Measurements from ENCODE around the gene ADRA1B.

Gene ADRA1B

DNA sequence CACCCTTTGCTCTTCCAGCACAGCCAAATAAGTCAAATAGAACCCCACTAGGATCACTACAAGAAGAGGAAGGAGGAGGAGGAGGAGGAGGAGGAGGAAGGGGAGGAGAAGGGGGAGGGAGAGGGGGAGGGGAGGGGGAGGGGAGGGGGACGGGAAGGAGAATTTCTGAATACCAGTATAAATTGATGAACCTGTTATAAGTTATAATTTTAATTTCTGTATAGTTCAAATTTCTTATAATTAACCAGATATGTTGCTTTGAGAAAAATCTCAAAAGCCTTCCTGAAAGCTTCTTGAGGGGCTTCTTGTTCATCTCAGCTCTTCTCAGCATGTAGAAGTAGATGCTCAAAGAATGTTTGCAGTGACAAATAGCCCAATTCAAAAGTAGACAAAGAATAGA is 15.0 kb upstream of the ADRA1B start:
- in situ Hi-C loops (cut with MboI; ENCODE audit: low sequenced_read_pairs) = no loop called here

DNA sequence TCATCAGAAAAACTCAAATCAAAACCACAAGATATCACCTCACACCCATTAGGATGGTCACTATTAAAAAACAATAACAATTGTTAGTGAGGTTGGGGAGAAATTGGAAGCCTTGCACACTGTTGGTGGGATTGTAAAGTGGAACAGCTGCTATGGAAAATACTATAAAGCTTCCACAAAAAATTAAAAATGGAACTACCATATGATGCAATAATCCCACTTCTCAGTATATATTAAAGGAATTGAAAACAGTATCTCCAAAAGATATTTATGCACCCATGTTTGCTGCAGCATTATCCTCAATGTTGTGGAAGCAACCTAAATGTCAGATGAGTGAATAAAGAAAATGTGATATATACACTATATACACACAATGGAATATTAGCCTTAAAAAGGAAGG is 14.5 kb upstream of the ADRA1B start:
- in situ Hi-C loops (cut with MboI; ENCODE audit: low sequenced_read_pairs) = no loop called here

DNA sequence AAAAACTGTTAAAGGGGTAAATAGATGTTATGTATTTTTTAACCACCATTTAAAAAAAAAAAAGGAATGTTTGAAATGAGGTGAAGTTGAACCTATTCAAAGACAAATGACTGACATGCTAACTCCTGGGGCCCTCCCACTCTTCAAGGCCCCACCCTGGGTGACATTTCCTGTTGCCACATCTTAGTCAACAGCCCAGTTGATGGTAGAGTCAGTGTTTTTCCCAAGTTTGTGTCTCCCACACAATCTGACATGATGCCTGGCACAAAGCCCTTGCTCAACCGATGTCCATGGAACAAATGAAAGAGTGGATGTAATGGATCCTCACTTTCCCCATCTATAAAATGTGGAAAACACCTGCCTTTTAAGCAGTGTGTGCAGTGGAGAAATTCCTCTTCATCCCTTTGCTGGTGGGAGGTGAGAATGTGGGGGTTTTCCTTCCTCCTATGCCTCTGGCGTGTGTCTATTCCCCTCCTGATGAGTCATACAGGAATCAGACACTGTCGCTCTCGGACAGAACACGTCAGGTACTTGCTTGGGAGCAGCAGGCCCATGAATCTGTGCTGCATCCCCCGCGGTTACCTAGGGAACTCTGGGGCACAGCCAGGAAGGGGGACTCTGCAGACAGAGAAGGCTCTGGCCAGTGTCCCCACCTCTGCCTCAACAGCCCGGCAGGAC is 13.7 kb upstream of the ADRA1B start:
- in situ Hi-C loops (cut with MboI; ENCODE audit: low sequenced_read_pairs) = no loop called here

DNA sequence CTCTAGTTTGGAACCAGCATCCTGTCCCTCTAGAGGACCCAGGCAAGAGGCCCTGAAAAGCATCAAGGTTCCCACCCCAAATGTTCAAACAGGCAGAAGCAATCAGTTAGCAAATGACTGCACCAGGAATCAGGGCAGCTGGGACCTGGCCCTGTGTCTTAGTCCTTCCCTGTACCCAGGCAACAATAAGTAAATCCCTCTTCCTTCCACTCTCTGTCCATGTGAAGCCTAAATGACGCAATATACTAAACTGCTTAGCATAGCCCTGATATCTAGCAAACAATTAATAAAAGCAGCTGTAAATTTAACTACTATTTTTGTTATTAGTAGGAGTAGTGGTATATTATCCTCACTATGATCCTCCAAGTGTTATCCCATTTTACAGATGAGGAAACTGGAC is 13.2 kb upstream of the ADRA1B start:
- in situ Hi-C loops (cut with MboI; ENCODE audit: low sequenced_read_pairs) = no loop called here

DNA sequence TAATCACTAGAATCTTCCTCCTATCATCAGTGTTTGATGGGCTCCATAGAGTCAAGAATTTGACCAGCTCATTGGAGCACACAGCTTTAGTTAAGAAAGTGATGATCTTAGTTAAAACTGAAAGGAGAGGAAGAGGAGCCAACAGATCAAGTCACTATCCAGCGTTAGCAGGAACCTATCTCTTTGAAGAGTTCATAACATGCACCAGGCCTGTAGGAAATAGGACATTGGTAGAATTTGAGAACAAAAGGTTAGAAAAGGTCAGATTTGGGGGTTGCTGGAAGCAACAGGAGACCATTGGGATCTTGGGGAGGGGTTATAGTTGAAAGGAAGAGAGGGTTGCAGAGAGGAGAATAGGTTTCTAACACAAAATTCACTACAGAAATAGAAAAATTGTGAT is 11.4 kb upstream of the ADRA1B start:
- in situ Hi-C loops (cut with MboI; ENCODE audit: low sequenced_read_pairs) = no loop called here

DNA sequence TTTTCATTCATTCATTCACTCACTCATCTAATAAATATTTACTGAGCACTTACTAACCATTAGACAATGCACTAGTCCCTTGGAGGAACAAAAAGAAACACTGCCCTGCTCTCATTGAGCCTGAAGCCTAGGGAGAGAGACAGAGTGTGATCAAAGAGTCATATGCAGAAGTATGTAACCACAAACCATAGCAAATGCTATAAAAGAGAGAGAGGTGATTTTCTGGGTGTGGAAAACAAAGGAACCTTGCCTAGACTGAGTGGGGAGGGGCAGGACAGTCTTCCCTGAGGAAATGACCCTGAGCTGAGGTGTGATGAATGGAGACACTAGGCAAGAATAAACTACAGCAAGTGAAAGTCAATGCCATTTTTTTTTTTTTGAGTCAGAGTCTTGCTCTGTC is 10.8 kb upstream of the ADRA1B start:
- in situ Hi-C loops (cut with MboI; ENCODE audit: low sequenced_read_pairs) = no loop called here

DNA sequence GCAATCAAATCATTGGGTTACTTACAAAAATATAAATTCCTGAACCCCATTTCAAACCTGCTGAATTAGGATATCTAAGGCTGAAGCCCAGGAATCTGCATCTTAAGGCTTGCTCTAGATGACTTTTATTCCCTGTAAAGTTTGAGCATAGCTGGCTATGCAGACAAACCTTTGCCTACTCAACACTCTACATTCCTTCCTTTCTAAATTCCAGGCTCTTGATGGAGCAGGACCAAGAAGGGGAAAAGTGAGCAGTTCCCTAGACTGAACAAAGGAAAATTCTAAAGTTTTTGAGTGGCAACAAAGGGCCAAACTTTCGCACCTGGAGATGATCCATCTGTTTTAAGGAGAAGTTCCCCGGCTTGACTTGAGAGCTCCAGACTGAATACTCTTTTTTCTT is 9.8 kb upstream of the ADRA1B start:
- in situ Hi-C loops (cut with MboI; ENCODE audit: low sequenced_read_pairs) = no loop called here

DNA sequence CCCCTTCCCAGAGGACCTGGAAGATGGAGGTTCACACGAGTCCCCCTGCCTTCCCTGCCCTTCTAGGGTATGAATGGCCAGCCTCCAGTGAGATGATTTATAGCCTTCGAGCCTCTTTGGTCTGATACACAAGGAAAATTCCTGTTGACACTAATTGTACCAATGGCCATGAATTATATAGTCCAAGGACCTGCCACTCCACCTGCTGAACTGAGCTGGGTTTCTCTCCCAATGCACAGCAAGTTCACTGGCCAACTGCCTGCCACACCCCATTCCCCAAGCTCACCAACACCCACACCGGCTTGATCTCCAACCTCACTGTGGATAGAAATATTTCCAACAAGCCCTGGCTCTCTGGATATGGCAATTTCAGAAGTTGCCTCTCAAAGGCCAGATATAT is 9.3 kb upstream of the ADRA1B start:
- in situ Hi-C loops (cut with MboI; ENCODE audit: low sequenced_read_pairs) = no loop called here

DNA sequence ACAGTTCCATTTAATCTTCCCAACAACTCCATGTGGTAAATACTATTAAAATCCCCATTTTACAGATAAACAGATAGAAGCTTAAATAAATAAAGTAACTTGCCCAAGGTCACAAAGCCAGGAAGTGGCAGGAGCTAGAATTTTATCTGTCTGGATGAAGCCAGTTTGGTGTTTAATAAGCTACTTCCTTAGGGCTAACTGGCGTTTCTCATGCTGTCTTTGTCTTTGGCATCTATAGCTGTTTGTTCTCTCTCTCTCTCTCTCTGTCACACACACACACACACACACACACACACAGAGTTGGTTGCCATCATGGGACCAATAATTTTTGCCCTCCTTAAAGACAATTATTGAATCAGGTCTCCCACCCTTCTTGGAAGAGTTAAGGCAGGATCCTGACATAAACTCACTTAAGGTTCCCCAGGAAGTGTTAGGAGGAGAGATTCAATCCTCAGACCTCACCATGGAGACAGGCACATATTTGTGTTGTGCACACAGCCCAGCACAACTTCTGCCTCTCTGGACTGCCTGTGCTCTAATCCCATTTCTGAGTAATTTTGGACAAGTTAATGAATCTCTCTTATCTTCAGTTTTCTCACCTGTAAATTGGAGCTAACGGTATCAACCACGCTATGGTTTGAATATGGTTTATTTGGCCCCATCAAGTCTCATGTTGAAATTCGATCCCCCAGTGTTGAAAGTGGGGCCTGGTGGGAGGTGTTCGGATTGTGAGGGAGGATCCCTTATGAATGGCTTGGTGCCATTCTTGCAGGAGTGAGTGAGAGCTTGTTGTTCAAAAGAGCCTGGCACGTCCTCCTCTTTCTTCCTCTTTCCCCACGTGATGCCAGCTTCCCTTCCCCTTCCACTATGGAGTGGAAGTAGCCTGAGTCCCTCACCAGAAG is 8.3 kb upstream of the ADRA1B start:
- in situ Hi-C loops (cut with MboI; ENCODE audit: low sequenced_read_pairs) = no loop called here

DNA sequence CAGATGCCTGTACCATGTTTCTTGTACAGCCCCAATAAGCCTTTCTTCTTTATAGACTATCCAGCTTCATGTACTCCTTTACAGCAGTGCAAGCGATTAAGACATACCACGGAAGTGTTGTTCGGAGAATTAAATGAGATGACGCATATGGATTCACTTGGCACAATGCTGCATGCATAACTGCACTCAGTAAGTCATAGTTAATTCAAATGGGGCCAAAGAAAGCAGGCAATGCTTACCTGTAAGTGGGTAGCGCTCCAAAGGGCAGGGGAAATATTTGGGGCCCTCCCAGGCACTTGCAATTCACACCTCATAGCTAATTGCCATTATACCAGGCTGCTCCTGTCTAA is 7.7 kb upstream of the ADRA1B start:
- in situ Hi-C loops (cut with MboI; ENCODE audit: low sequenced_read_pairs) = no loop called here

DNA sequence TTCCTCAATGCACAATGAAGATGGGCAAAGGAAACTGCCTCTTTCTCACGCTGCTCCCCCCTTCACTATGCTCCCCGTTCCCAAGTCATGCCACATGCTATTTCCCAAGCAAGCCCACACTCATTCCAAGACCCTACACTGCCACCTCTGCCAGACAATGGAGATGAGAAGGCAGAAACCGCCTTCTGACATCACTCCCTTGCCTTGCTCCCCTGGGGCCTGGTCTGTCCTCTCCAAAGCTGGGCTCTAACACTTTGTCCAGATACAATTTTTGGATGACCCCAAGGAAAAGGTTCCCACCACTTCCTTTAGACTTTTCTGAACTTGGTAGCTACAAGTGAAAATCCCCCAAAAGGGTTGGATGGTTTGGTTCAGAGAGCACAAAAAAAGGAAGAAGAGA is 7.2 kb upstream of the ADRA1B start:
- in situ Hi-C loops (cut with MboI; ENCODE audit: low sequenced_read_pairs) = no loop called here

DNA sequence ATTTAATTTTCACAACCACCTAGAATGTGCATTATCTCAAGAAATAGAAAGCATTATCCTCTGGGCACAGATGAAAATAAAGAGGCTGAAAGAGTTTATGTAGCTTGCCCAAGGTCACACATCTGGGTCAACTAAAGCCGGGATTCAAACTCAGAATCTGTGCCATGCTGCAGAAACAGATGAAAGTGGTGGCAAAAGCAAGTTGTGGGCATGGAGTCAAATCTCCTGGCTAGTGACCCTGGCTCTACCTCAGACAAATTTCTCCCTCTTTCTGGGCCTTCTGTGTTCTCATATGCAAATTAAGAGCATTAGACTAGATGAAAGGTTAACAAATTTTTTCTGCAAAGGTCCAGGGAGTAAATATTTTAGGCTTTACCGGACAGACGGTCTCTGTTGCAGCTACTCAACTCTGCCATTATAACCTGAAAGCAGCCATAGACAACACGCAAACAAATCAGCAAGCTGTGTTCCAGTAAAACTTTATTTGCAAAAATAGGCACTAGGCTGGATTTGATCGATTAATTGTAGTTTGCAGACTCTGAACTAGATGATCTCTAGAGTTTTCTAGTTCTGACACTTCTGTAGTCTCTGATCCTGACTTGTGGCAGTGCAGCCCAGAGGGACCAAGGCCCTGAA is 6.0 kb upstream of the ADRA1B start:
- in situ Hi-C loops (cut with MboI; ENCODE audit: low sequenced_read_pairs) = no loop called here

DNA sequence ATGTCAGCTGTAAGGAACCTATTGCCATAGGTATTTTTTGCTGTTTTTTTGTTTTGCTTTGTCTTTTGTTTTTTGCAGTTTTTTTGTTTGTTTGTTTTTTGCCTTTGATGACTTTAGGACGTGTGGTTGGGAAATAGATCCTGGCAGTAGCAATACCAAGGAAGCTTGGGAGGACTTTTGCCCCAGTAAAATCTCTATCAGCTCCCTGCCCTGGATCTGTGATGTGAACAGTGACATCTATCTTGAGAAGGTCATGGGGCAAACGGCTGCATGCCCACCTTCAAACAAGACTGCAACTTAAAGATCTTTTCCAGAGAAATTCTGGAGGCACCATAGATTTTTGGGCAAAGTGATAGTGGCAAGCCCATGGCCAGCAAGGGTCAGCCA is 5.4 kb upstream of the ADRA1B start:
- in situ Hi-C loops (cut with MboI; ENCODE audit: low sequenced_read_pairs) = no loop called here

DNA sequence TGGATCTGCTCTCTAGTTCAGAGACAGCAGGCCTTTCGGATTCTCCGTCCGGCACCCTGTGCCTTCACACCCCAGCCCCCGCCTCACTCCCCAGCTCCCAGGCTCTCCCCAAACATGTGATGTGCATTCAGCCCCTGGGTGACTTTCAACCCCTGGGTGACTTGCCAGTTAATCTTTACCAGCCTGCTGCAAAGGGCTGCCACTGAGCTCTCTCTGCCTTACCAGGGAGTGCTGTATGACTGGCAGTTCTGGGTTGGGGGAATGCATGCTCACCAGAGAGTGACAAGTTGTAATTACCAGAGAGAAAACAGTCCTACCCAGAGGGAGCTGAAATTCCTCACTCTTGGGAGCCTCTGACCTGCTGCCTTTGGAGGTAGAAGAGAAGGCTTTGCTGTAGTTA is 4.9 kb upstream of the ADRA1B start:
- in situ Hi-C loops (cut with MboI; ENCODE audit: low sequenced_read_pairs) = no loop called here

DNA sequence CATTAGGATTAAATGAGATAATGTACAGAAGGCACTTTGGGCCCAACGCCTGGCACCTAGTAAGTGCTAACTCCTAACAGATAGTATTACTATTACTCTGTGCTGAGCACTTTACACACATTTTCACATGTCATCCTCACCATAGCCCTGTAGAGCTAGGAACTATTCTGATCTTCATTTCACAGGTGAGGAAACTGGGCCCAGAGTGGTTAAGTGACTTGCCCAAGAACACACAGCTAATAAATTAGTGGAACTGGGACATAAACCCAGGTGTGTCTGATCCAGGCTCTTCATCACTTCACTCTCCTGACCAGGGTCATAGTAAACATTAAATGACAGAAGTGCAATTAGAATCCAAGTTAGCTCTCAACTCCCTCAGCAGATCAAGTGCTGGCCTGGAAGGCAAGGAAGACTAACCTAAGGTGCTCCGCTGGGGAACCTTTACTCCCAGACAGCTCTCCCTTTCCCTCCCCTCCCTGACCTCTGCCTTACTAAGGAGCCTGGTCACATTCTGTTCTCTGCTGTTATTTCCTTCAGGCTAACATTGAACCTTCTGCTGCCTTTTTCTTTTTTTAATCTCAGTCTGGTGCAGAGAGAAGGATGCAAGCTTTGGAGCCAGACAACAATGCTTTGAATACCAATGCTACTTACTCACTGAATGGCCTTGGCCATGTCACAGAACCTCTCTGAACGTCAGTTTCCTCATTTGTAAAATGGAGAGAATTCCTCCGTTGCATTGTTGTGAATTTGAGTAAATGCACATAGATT is 4.1 kb upstream of the ADRA1B start:
- in situ Hi-C loops (cut with MboI; ENCODE audit: low sequenced_read_pairs) = no loop called here

DNA sequence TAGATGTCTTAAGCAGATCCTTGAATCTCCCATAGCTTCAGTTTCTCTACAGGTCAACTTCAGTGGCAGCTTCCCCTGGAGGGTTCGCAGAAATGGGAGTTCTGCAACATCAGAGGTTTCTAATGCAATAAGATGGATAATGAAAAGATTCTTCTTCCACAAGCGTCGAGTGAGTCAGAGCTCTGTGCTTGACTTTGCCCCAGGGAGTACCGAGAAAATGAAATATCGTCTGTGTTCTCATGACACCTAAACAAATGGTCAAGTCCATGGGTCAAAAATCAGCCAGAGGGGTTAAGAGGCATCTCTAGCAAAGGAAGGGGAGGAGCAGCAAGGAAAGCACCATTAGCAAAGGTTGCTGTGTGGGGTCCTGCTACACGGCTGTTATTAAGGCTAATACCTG is 3.2 kb upstream of the ADRA1B start:
- in situ Hi-C loops (cut with MboI; ENCODE audit: low sequenced_read_pairs) = no loop called here

DNA sequence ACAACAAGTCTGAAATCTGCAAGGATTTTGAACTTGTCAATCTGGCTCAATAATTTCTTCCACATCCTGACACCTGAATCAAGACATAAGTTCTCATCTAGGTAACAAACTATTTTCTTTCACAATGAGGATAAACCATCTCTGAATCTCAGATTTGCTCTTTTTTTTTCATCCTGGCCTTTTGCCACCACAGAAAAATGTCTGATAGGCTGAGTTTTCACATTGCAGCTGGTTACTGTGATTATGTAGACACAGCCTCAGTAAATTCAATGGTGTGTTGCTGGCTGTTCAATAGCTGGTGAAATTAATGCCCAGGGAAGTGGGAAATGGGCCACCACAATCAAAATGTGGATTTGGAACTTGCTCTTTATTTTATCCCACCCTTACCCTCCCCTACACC is 2.8 kb upstream of the ADRA1B start:
- in situ Hi-C loops (cut with MboI; ENCODE audit: low sequenced_read_pairs) = no loop called here

DNA sequence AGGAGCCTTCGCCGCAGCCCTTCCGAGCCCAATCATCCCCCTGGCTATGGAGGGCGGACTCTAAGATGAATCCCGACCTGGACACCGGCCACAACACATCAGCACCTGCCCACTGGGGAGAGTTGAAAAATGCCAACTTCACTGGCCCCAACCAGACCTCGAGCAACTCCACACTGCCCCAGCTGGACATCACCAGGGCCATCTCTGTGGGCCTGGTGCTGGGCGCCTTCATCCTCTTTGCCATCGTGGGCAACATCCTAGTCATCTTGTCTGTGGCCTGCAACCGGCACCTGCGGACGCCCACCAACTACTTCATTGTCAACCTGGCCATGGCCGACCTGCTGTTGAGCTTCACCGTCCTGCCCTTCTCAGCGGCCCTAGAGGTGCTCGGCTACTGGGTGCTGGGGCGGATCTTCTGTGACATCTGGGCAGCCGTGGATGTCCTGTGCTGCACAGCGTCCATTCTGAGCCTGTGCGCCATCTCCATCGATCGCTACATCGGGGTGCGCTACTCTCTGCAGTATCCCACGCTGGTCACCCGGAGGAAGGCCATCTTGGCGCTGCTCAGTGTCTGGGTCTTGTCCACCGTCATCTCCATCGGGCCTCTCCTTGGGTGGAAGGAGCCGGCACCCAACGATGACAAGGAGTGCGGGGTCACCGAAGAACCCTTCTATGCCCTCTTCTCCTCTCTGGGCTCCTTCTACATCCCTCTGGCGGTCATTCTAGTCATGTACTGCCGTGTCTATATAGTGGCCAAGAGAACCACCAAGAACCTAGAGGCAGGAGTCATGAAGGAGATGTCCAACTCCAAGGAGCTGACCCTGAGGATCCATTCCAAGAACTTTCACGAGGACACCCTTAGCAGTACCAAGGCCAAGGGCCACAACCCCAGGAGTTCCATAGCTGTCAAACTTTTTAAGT is 819 bp downstream of the ADRA1B start:
- in situ Hi-C loops (cut with MboI; ENCODE audit: low sequenced_read_pairs) = no loop called here

DNA sequence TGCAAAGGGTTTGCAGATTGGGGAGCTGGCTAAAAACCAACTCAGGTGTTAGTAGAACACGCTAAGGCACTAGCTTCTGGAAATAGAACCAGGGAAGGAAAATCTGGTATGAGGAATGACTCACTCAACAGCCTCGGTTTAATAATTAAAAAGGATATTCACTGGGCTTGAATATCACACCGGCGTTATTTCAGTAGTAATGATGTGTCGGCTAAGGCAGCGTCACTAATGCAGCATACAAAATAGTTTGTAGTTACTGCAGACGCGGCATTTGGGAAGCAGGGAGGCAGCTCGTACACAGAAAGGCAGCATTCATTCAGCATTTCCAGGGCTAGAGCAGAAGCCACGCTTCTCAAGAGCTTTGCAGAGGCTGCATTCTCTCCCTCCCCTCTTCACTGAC is 1.7 kb downstream of the ADRA1B start:
- in situ Hi-C loops (cut with MboI; ENCODE audit: low sequenced_read_pairs) = no loop called here

DNA sequence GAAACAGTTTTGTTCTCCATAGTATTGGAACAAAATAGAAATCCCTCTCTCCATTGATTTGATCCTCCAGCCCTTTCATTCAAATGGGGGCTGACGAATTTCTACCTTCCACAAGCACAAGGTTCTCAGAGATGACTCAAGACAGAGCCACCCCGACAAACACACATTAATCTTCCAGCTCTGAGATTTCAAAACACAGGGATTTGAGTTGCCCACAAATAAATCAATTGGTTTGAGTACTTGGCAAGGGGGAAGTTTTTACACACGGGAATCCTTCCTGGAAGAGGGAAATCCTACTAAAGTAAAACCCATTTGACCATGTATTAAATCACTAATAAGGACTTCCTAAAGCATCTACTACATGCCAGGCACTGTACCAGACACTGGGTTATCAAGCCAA is 5.4 kb downstream of the ADRA1B start:
- in situ Hi-C loops (cut with MboI; ENCODE audit: low sequenced_read_pairs) = no loop called here

All from HL-60/S4 treated with retinoic acid at 250 ng/mL for 4 days and 3 days (cell line).